ENCODE results near the gene EIF4G1. TPM values are rescaled to one million over a fixed set of nuclear protein-coding genes. Genes with fewer than 3 reads are reported as not detected.
A peak's percentile ranks its signal among the peaks of the same experiment; 100 is the strongest.

The EIF4G1 gene
- total RNA-seq, 4 donors from 2014 or later, result 474 to 863 (median 735) TPM

GRCh38 chr3:184320104-184320445 lies 5.7 kb downstream of the EIF4G1 start:
- intact Hi-C loops (cut with DNase I; ENCODE audit: low total_unique reads) (loop anchor here (2.0 kb wide), 1 partner anchor 15 kb away; no protein-coding TSS in a partner anchor), in situ Hi-C loops (cut with MboI; ENCODE audit: low sequenced_read_pairs in 4 of 4) (no loop called here)
- H3K4me3 ChIP-seq, result peak overlapping the region; percentile 52 to 66 (median 55)
- peaks cover 81 to 86% of the 10 kb centered on the region in 2 donors for H3K4me1 ChIP-seq
- H3K27ac ChIP-seq, result peak overlapping the region; percentile 92 to 100 (median 98)
- ATAC-seq (peak; percentile 69 to 74), DNase-seq (peak; percentile 96 to 98)
- H3K27me3 ChIP-seq, result no peaks in the 10 kb centered on the region
- H3K9me3 ChIP-seq, result no peaks in the 10 kb centered on the region
- peaks cover 2 to 61% of the 10 kb centered on the region in 2 donors for H3K36me3 ChIP-seq
- TF ChIP-seq POLR2A (IDR thresholded peaks at IDR 0.05), result no peak
- TF ChIP-seq CTCF (IDR thresholded peaks at IDR 0.05 in 4 of 5, conservative IDR thresholded peaks at IDR 0.05 in 1 of 5), result no peak

GRCh38 chr3:184321666-184322065 lies 7.3 kb downstream of the EIF4G1 start:
- ATAC-seq (no peak), DNase-seq (no peak)
- Histone ChIP-seq H3K27ac (peak overlapping the region; percentile 92 to 100 (median 98)), H3K27me3 (no peaks in the 10 kb centered on the region), H3K4me1 (peaks cover 73 to 74% of the 10 kb centered on the region in 2 donors), H3K4me3 (peak overlapping the region; percentile 18 to 66 (median 54)), H3K36me3 (peaks cover 6 to 77% of the 10 kb centered on the region in 2 donors), H3K9me3 (no peaks in the 10 kb centered on the region)
- TF ChIP-seq POLR2A (IDR thresholded peaks at IDR 0.05) (no peak), CTCF (IDR thresholded peaks at IDR 0.05 in 4 of 5, conservative IDR thresholded peaks at IDR 0.05 in 1 of 5) (no peak)
- intact Hi-C loops (cut with DNase I; ENCODE audit: low total_unique reads), result loop anchor here (2.0 kb wide), 1 partner anchor 13 kb away; no protein-coding TSS in a partner anchor
- in situ Hi-C loops (cut with MboI; ENCODE audit: low sequenced_read_pairs in 4 of 4), result no loop called here

- Histone ChIP-seq H3K27me3 (no peaks in the 10 kb centered on the region), H3K27ac (peak overlapping the region; percentile 92 to 100 (median 98)), H3K9me3 (no peaks in the 10 kb centered on the region), H3K36me3 (peaks cover 12 to 80% of the 10 kb centered on the region in 2 donors), H3K4me3 (peak overlapping the region in 3 of 4 donors; percentile 24 to 66 (median 57)), H3K4me1 (peaks cover 61% of the 10 kb centered on the region in 2 donors)
- ATAC-seq (peak; percentile 73), DNase-seq (peak; percentile 78 to 93)
- intact Hi-C loops (cut with DNase I; ENCODE audit: low total_unique reads), result no loop called here
- in situ Hi-C loops (cut with MboI; ENCODE audit: low sequenced_read_pairs in 4 of 4), result no loop called here
- TF ChIP-seq POLR2A (IDR thresholded peaks at IDR 0.05), result peak in 1 of 2 donors; percentile 8
- TF ChIP-seq CTCF (IDR thresholded peaks at IDR 0.05 in 4 of 5, conservative IDR thresholded peaks at IDR 0.05 in 1 of 5), result no peak
Observed at GRCh38 chr3:184322731-184323487, 8.5 kb downstream of the EIF4G1 start.

- intact Hi-C loops (cut with DNase I; ENCODE audit: low total_unique reads), result no loop called here
- TF ChIP-seq CTCF (IDR thresholded peaks at IDR 0.05 in 4 of 5, conservative IDR thresholded peaks at IDR 0.05 in 1 of 5) (no peak), POLR2A (IDR thresholded peaks at IDR 0.05) (no peak)
- Histone ChIP-seq H3K4me1 (peaks cover 53% of the 10 kb centered on the region in 2 donors), H3K9me3 (no peaks in the 10 kb centered on the region), H3K36me3 (peaks cover 12 to 83% of the 10 kb centered on the region in 2 donors), H3K27ac (peak overlapping the region; percentile 92 to 100 (median 98)), H3K27me3 (no peaks in the 10 kb centered on the region), H3K4me3 (peak overlapping the region in 2 of 4 donors; percentile 39 to 57)
- DNase-seq (peak in 1 of 2 donors; percentile 84), ATAC-seq (peak; percentile 12 to 29)
- in situ Hi-C loops (cut with MboI; ENCODE audit: low sequenced_read_pairs in 4 of 4), result no loop called here
Observed at GRCh38 chr3:184323696-184324095, 9.3 kb downstream of the EIF4G1 start.

Measured in gastrocnemius medialis (tissue), 4 donors.